ENCODE data around the gene CRB1.

The CRB1 gene

DNA sequence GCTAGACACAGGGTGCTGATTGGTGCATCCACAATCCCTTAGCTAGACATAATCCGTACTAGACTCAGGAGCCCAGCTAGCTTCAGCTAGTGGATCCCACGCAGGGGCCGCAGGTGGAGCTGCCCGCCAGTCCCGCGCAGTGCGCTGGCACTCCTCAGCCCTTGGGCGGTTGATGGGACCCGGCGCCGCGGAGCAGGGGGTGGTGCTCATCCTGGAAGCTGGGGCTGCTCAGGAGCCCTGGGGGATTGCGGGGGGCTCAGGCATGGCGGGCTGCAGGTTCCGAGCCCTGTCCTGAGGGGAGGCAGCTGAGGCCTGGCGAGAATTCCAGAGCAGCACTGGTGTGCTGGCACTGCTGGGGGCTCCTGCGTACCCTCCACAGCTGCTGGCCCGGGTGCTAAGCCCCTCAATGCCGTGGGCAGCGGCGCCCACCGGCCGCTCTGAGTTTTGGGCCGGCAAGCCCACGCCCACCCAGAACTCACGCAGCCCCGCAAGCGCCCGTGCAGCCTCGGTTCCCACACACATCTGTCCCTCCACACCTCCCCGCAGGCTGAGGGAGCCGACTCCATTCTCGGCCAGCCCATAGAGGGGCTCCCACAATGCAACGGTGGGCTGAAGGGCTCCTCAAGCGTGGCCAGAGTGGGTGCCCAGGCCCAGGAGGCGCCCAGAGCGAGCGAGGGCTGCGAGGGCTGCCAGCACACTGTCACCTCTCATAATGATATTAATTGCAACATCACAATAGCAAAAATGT lies 87.4 kb downstream of the CRB1 start:
- TF ChIP-seq, protein P1, sequence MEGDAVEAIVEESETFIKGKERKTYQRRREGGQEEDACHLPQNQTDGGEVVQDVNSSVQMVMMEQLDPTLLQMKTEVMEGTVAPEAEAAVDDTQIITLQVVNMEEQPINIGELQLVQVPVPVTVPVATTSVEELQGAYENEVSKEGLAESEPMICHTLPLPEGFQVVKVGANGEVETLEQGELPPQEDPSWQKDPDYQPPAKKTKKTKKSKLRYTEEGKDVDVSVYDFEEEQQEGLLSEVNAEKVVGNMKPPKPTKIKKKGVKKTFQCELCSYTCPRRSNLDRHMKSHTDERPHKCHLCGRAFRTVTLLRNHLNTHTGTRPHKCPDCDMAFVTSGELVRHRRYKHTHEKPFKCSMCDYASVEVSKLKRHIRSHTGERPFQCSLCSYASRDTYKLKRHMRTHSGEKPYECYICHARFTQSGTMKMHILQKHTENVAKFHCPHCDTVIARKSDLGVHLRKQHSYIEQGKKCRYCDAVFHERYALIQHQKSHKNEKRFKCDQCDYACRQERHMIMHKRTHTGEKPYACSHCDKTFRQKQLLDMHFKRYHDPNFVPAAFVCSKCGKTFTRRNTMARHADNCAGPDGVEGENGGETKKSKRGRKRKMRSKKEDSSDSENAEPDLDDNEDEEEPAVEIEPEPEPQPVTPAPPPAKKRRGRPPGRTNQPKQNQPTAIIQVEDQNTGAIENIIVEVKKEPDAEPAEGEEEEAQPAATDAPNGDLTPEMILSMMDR (IDR thresholded peaks at IDR 0.05; ENCODE audit: borderline replicate concordance, insufficient read depth, low read depth, low read length), result no peak
- H3K4me3 ChIP-seq (ENCODE audit: low read depth, low read length), result no peak overlapping the region

DNA sequence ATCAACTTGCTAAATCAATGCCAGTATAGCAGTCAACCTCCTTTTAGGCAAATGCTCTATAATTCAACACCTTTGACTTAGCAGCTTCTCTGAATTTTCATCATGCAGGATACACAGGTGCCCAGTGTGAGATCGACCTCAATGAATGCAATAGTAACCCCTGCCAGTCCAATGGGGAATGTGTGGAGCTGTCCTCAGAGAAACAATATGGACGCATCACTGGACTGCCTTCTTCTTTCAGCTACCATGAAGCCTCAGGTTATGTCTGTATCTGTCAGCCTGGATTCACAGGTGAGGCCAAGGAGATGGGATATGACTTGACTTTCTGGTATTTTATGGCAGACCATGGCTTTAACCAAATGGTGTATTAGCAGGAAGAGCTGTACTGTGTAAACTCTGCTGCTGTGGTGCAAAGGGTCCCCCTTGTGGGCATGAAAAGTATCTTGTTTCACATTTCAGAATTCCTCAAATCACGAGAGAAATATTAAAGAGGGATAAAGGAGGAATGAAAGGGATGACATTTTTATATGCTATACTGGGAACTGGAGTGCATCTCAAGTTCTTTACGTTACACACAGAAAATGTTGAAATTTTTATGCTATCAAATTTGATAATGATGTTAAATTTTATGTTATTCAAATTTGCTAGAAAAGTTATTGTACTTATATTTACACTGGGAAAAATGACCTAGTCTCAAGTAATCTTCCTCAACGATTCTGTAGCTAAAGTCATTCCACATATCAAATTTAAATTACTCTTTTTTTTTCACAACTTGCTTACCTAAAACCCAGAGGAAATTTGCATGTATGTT lies 88.9 kb downstream of the CRB1 start:
- no peak overlapping the region for H3K4me3 ChIP-seq (ENCODE audit: low read depth, low read length)
- TF ChIP-seq, protein P1 (IDR thresholded peaks at IDR 0.05; ENCODE audit: borderline replicate concordance, insufficient read depth, low read depth, low read length), result peak; percentile 63; the same call in 1 of the 2 replicates

DNA sequence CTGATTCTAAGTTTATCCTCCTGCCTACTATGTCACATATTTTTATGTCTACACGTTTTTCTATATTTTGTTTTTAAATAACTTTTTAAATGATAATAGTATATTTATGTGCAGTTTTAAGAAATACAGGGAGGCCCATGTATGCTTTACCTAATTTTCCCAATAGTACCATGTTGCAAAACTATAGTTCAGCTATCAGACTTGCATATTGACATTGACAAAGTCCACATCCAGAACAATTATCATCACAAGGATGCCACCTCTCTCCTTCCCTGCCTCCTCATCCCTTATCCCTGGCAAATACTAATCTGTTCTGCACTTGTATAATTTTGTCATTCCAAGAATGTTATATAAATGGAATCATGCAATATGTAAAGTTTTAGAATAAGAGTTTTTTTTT lies 90.9 kb downstream of the CRB1 start:
- TF ChIP-seq, protein P1 (IDR thresholded peaks at IDR 0.05; ENCODE audit: borderline replicate concordance, insufficient read depth, low read depth, low read length), result no peak
- H3K4me3 ChIP-seq (ENCODE audit: low read depth, low read length), result no peak overlapping the region

DNA sequence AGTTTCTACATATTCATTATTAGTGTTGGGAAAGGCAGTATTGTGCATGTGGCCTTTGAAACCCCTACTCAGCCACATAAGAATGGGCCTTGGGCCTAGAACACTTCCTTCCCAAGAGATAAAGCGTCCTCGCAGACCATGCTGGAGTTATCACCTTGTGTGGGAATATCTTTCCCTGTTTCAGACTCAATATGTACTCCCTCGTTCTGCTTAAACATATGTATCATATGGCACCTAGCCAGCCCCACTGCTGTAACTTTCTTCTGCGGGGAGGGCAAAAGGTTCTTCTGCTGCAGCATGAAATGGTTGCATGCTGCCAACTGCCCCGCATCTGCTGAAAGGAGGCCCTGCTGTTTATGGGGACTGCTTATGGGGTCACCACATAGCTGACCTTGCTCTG lies 92.0 kb downstream of the CRB1 start:
- TF ChIP-seq, protein P1 (IDR thresholded peaks at IDR 0.05; ENCODE audit: borderline replicate concordance, insufficient read depth, low read depth, low read length), result no peak

DNA sequence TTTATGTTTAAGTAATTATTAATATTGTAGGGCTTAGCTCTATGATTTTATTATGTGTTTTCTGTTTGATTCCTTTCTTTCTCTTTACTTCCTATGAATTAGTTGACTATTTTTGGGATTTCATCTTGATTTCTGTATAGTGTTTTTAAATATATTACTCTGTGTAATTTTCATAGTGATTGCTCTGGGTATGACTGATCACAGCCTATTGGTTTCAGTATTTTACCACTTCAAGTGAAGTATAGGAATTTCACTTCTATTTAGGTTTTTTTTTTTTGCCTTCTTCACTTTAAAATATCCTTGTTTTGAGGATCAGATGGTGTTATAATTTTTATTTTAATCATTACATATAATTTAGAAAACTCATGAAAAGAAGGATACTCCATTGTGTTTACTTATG lies 94.8 kb downstream of the CRB1 start:
- TF ChIP-seq, protein P1 (IDR thresholded peaks at IDR 0.05; ENCODE audit: borderline replicate concordance, insufficient read depth, low read depth, low read length), result no peak
- H3K4me3 ChIP-seq (ENCODE audit: low read depth, low read length), result no peak overlapping the region

More for the DNA sequence above, 92.0 kb downstream of the CRB1 start:
- H3K4me3 ChIP-seq (ENCODE audit: low read depth, low read length), result no peak overlapping the region

DNA sequence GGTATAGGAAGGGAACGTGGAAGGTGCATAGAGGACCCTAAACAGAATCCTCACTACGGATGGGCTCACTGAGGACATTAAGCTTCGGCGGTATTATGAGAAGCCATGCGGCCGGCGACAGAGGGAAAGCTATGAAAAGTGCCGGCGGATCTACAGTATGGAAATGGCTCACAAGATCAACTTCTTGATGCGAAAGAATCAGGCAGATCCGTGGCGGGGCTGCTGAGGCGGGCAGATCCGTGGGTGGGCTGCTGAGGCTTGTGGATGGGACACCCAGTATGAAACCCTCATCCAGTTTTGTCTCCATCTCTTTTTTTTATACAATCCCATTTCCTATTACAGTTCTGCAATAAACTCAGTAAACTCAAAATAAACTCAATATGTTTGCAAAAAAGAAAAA lies 95.8 kb downstream of the CRB1 start:
- no peak overlapping the region for H3K4me3 ChIP-seq (ENCODE audit: low read depth, low read length)
- TF ChIP-seq, protein P1 (IDR thresholded peaks at IDR 0.05; ENCODE audit: borderline replicate concordance, insufficient read depth, low read depth, low read length), result no peak

Data from GM12875 (cell line).